SK-N-SH (cell line): ENCODE measurements around the gene S1PR2. TPM values are rescaled to one million over a fixed set of nuclear protein-coding genes. Genes with fewer than 3 reads are reported as not detected.
"Not testable (repeated sequence)": the region's sequence is repeated elsewhere in the genome, so short reads cannot be mapped to it uniquely, and the experiment has no call there.

Experiments used
- CTCF ChIA-PET: fragments of 300-600, 350-600 bp; formaldehyde crosslinking; extraction: SDS; loops from one replicate; lab custom pipeline; 2021; lab: Yijun Ruan, JAX
- POLR2A ChIA-PET: fragments of 350-600 bp; sonication (Branson Sonifier 250); formaldehyde crosslinking; extraction: SDS; loops from one replicate; lab custom pipeline; 2020; ENCODE audit warnings: antibody characterized with exemption, inconsistent platforms; lab: Yijun Ruan, JAX
- DNase-seq: peaks from one replicate; pipeline ENCODE4 v3.0.0; 2012
- H2AFZ ChIP-seq: fragments of 200-600 bp; sonication (generic); 2 replicates; pipeline ENCODE4 v1.8.1; 2016; ENCODE audit warnings: antibody characterized with exemption, mild to moderate bottlenecking, low read depth
- H3F3A ChIP-seq: fragments of 200-600 bp; sonication (generic); replicated peaks from 2 replicates; pipeline ENCODE3; 2016; ENCODE audit warnings: antibody characterized with exemption, mild to moderate bottlenecking; ENCODE audit not compliant: insufficient read depth
- H3K27ac ChIP-seq, 2 experiments: fragments of 200-500 bp in 1 of 2; fragments of 200-600 bp in 1 of 2; sonication (Bioruptor generic) in 1 of 2; sonication (generic), shearing (Covaris generic) in 1 of 2; 2 replicates each; pipeline versions ENCODE4 v1.5.1 to v1.6.1; 2014 to 2016; ENCODE audit warnings: low read depth in 2 of 2, inconsistent platforms in 1 of 2, low read length in 1 of 2, mild to moderate bottlenecking in 1 of 2, mixed read lengths in 1 of 2
- H3K27me3 ChIP-seq: fragments of 200-600 bp; sonication (generic), shearing (Covaris generic); 2 replicates; pipeline ENCODE4 v1.6.1; 2016; ENCODE audit warnings: mixed run types; ENCODE audit not compliant: insufficient read depth
- H3K36me3 ChIP-seq, 2 experiments: fragments of 200-500 bp in 1 of 2; fragments of 200-600 bp in 1 of 2; sonication (Bioruptor generic) in 1 of 2; sonication (generic) in 1 of 2; replicated peaks in 1 of 2; 2 replicates each; pipeline versions ENCODE3 to v1.5.1; 2014 to 2016; ENCODE audit warnings: low read length in 1 of 2, mild to moderate bottlenecking in 1 of 2; ENCODE audit not compliant: insufficient read depth in 2 of 2, control insufficient read depth in 1 of 2
- H3K4me1 ChIP-seq, 2 experiments: fragments of 200-500 bp in 1 of 2; fragments of 200-600 bp in 1 of 2; sonication (Bioruptor generic) in 1 of 2; sonication (generic), shearing (Covaris generic) in 1 of 2; 2 replicates each; pipeline versions ENCODE4 v1.5.1 to v1.6.1; 2014 to 2016; ENCODE audit warnings: low read depth in 1 of 2, low read length in 1 of 2, mixed run types in 1 of 2; ENCODE audit not compliant: insufficient read depth in 2 of 2, control insufficient read depth in 1 of 2
- H3K4me2 ChIP-seq: fragments of 200-600 bp; sonication (generic), shearing (Covaris generic); 2 replicates; pipeline ENCODE4 v1.6.1; 2017; ENCODE audit warnings: mixed run types
- H3K4me3 ChIP-seq, 2 experiments: fragments of 200-500 bp in 1 of 2; fragments of 200-600 bp in 1 of 2; sonication (Bioruptor generic) in 1 of 2; sonication (generic), shearing (Covaris generic) in 1 of 2; 2 replicates each; pipeline versions ENCODE4 v1.5.1 to v1.8.1; 2014 to 2016; ENCODE audit warnings: low read depth in 2 of 2, inconsistent platforms in 1 of 2, low read length in 1 of 2, mild to moderate bottlenecking in 1 of 2, mixed read lengths in 1 of 2, moderate library complexity in 1 of 2
- H3K79me2 ChIP-seq: fragments of 200-600 bp; sonication (generic); 2 replicates; pipeline ENCODE4 v1.8.1; 2017; ENCODE audit warnings: mild to moderate bottlenecking; ENCODE audit not compliant: insufficient read depth
- H3K9ac ChIP-seq: fragments of 200-600 bp; sonication (generic); 2 replicates; pipeline ENCODE4 v1.6.1; 2017; ENCODE audit warnings: mixed run types
- H3K9me2 ChIP-seq: fragments of 200-600 bp; sonication (generic); 2 replicates; pipeline ENCODE4 v1.6.1; 2017; ENCODE audit warnings: mixed run types
- H3K9me3 ChIP-seq: fragments of 200-600 bp; sonication (generic); 2 replicates; pipeline ENCODE4 v1.6.1; 2017; ENCODE audit warnings: mixed run types, mild to moderate bottlenecking, moderate library complexity
- H4K20me1 ChIP-seq: fragments of 200-600 bp; sonication (generic); 2 replicates; pipeline ENCODE4 v1.6.1; 2017; ENCODE audit warnings: mild to moderate bottlenecking, mixed run types; ENCODE audit not compliant: insufficient read depth
- EP300 ChIP-seq, 2 experiments: IDR thresholded peaks; 2 replicates each; pipeline versions ENCODE4 v1.4.0 to v1.6.1; 2012; ENCODE audit warnings: borderline replicate concordance in 1 of 2, low read depth in 1 of 2, low read length in 1 of 2
- FOSL2 ChIP-seq: IDR thresholded peaks from 2 replicates; pipeline ENCODE4 v1.4.0; 2012; ENCODE audit warnings: low read depth, mild to moderate bottlenecking, moderate library complexity, borderline replicate concordance
- GATA2 ChIP-seq: sonication (generic); formaldehyde crosslinking; IDR thresholded peaks from 2 replicates; pipeline ENCODE4 v1.5.0; 2020; ENCODE audit warnings: mild to moderate bottlenecking, missing genetic modification reagents
- MEF2A ChIP-seq: IDR thresholded peaks from 2 replicates; pipeline ENCODE4 v1.4.0; 2012; ENCODE audit warnings: low read depth, borderline replicate concordance
- NFIC ChIP-seq: IDR thresholded peaks from 2 replicates; pipeline ENCODE4 v1.4.0; 2012; ENCODE audit warnings: borderline replicate concordance
- RAD21 ChIP-seq: IDR thresholded peaks from 2 replicates; pipeline ENCODE4 v1.6.1; 2012; ENCODE audit warnings: mild to moderate bottlenecking, low read length
- RXRA ChIP-seq: IDR thresholded peaks from 2 replicates; pipeline ENCODE4 v1.4.0; 2012; ENCODE audit warnings: low read depth, mild to moderate bottlenecking, borderline replicate concordance
- WGBS: methylation state at CpG from one replicate; pipeline ENCODE4 v1.1.6; 2017; ENCODE audit warnings: low lambda C conversion rate; 5-methylcytosine and 5-hydroxymethylcytosine counted together
- polyA plus RNA-seq, 3 experiments: library from polyadenylated mRNA; depleted of rRNA; stranded (reverse); fragments of >200 nt; gene quantifications; 2 replicates each; pipeline ENCODE4 v1.2.3, GENCODE V29; 2012

S1PR2 gene
- polyA plus RNA-seq, 1 of the 3 experiments (the other 2 are of a cell fraction) = 3.6 TPM

DNA sequence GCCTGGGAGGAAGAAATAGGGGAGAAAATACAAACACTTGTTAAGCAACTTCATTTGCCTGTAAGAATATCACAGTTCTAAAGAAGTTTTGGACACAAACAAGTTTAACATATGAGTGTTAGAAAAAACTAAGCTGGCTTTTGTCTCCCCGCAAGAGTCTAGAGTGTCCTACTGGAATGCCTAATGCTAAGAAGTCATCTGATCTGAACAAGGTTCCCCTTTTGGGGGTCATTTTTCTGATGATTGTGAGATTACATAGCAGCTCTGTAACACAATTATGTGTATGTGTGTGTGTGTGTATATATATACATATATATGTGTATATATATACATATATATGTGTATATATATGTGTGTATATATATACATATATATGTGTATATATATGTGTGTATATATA is 49.1 kb downstream of the S1PR2 start:
- WGBS = 100% methylated on average over 1 of the region's 1 CpG
- peaks cover 15 to 22% of the 10 kb centered on the region in 2 experiments for H3K36me3 ChIP-seq
- CTCF ChIA-PET = interaction anchor here (0.9 to 3.7 kb wide), 3 partner anchors 68 to 234 kb away, joined by 3 to 15 read pairs (median 4); no protein-coding TSS in a partner anchor

DNA sequence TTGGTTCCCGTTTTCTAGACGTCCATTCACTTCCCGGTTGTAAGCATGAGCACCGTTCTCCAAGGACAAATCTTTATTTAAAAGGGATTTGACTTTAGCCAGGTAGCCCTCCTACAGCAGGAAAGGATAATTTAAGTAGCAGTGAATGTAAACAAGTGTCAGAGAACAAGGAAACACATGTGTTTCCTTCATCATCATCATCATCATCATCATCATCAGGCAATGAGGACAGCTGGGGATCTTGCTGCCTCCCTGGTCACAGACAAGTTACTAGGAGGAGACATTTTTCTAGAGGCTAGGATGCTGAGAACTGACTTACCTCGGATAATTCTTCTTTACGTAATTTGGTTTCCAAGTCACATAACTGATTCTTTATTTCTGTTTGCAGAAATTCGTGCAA is 50.7 kb downstream of the S1PR2 start:
- Histone ChIP-seq H3K27ac (no peak overlapping the region), H2AFZ (no peak overlapping the region), H3K4me3 (no peak overlapping the region), H3K79me2 (peaks cover 65% of the 10 kb centered on the region), H3K36me3 (peaks cover 19 to 33% of the 10 kb centered on the region in 2 experiments), H3F3A (no peaks in the 10 kb centered on the region), H3K4me2 (no peak overlapping the region), H3K27me3 (no peaks in the 10 kb centered on the region), H3K9me2 (no peaks in the 10 kb centered on the region), H3K4me1 (no peaks in the 10 kb centered on the region; a peak in 1 of 4 replicates), H3K9ac (no peak overlapping the region), H4K20me1 (no peaks in the 10 kb centered on the region; the same call in 1 of the 2 replicates), H3K9me3 (no peaks in the 10 kb centered on the region)
- TF ChIP-seq RXRA = no peak
- 94% methylated on average over 7 of the region's 7 CpGs for WGBS
- POLR2A ChIA-PET = no interaction called here
- DNase-seq = no peak
- CTCF ChIA-PET = no interaction called here

More for the DNA sequence above, 49.1 kb downstream of the S1PR2 start:
- H3K9ac ChIP-seq = no peak overlapping the region
- TF ChIP-seq RXRA (no peak), NFIC (no peak), MEF2A (no peak), EP300 (IDR thresholded peaks at IDR 0.05; ENCODE audit: borderline replicate concordance in 1 of 2, low read depth in 1 of 2, low read length in 1 of 2) (no peak)
- H2AFZ ChIP-seq = no peak overlapping the region
- H3K27ac ChIP-seq = no peak overlapping the region
- POLR2A ChIA-PET = no interaction called here
- H4K20me1 ChIP-seq = peaks cover 3% of the 10 kb centered on the region; the same call in 1 of the 2 replicates
- no peaks in the 10 kb centered on the region; a peak in 1 of 4 replicates for H3K4me1 ChIP-seq
- peaks cover 79% of the 10 kb centered on the region for H3K79me2 ChIP-seq
- H3K4me2 ChIP-seq = no peak overlapping the region
- no peak overlapping the region for H3K4me3 ChIP-seq
- no peak for DNase-seq
- no peaks in the 10 kb centered on the region for H3F3A ChIP-seq
- no peaks in the 10 kb centered on the region for H3K27me3 ChIP-seq
- no peaks in the 10 kb centered on the region for H3K9me3 ChIP-seq
- no peaks in the 10 kb centered on the region for H3K9me2 ChIP-seq

DNA sequence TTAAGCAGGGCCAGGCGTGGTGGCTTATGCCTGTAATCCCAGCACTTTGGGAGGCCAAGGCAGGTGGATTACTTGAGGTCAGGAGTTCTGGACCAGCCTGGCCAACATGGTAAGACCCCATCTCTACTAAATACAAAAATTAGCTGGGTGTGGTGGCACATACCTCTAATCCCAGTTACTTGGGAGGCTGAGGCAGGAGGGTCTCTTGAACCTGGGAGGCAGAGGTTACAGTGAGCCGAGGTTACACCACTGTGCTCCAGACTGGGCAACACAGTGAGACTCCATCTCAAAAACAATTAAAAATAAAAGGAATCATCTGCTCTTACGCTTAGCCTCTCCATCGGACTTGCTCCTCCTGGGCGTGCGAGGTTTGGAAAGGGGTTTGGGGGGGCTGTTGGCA is 51.1 kb downstream of the S1PR2 start:
- POLR2A ChIA-PET, H3K4me3 ChIP-seq, H3K27ac ChIP-seq, H3K9me3 ChIP-seq, H4K20me1 ChIP-seq, DNase-seq, H3K9me2 ChIP-seq, H3K27me3 ChIP-seq, H3K4me1 ChIP-seq, H3K9ac ChIP-seq, H3F3A ChIP-seq, H3K4me2 ChIP-seq, H2AFZ ChIP-seq: not testable (repeated sequence)
- WGBS = 93% methylated on average over 6 of the region's 6 CpGs
- peaks cover 65% of the 10 kb centered on the region for H3K79me2 ChIP-seq
- peaks cover 23 to 37% of the 10 kb centered on the region in 2 experiments for H3K36me3 ChIP-seq
- CTCF ChIA-PET = interaction anchor here (1.3 kb wide), 1 partner anchor 10 kb away, joined by 3 read pairs; no protein-coding TSS in a partner anchor

- ChIA-PET POLR2A (no interaction called here), CTCF (no interaction called here)
- DNase-seq = no peak
- Histone ChIP-seq H3K4me1 (no peaks in the 10 kb centered on the region), H3K9ac (no peak overlapping the region), H3K4me3 (no peak overlapping the region), H3K36me3 (peaks cover 22 to 61% of the 10 kb centered on the region in 2 experiments), H3K4me2 (no peak overlapping the region), H3K79me2 (peaks cover 40% of the 10 kb centered on the region; the same call in 1 of the 2 replicates), H3K27me3 (no peaks in the 10 kb centered on the region), H3K9me2 (no peaks in the 10 kb centered on the region), H2AFZ (no peak overlapping the region), H3K27ac (0 out of 4 replicates have a peak overlapping the region, but pooled peaks of 1 of the 2 experiments have one; percentile 17), H3K9me3 (no peaks in the 10 kb centered on the region), H4K20me1 (no peaks in the 10 kb centered on the region), H3F3A (peaks cover 22% of the 10 kb centered on the region)
- 70% methylated on average over 9 of the region's 9 CpGs for WGBS
- TF ChIP-seq GATA2 (CRISPR knock-in tag) (no peak), FOSL2 (peak; percentile 30; the same call in 1 of the 2 replicates), RXRA (peak; percentile 44; the same call in 1 of the 2 replicates), RAD21 (no peak)
Measured at GRCh38 chr19:10173527-10173926, 57.6 kb downstream of the S1PR2 start.
